ENCODE data around the gene ZDHHC15.

DNA sequence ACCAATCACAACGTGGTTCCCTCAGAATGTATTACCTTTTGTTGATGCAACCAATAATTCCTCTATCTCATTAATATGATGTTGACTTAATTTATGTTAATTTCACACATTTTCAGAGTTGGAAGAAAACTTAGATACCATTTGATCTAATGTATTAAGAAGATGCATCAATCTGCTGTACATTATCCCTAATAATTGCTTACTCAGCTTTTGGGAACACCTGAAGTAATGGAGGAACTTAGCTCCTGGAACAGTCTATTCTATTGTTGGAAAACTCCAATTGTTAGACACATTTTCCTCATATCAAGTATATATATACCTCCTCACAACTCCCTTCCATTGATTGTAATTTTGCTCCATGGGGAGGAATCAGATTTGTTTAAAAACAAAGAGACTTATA lies 38.9 kb downstream of the ZDHHC15 start:
- no peak for TF ChIP-seq KDM1A (IDR thresholded peaks at IDR 0.05; ENCODE audit: borderline replicate concordance, low read length)
- TF ChIP-seq, protein P1, sequence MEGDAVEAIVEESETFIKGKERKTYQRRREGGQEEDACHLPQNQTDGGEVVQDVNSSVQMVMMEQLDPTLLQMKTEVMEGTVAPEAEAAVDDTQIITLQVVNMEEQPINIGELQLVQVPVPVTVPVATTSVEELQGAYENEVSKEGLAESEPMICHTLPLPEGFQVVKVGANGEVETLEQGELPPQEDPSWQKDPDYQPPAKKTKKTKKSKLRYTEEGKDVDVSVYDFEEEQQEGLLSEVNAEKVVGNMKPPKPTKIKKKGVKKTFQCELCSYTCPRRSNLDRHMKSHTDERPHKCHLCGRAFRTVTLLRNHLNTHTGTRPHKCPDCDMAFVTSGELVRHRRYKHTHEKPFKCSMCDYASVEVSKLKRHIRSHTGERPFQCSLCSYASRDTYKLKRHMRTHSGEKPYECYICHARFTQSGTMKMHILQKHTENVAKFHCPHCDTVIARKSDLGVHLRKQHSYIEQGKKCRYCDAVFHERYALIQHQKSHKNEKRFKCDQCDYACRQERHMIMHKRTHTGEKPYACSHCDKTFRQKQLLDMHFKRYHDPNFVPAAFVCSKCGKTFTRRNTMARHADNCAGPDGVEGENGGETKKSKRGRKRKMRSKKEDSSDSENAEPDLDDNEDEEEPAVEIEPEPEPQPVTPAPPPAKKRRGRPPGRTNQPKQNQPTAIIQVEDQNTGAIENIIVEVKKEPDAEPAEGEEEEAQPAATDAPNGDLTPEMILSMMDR (IDR thresholded peaks at IDR 0.05; ENCODE audit: control extremely low read depth in 1 of 3, insufficient read depth in 1 of 3, low read depth in 1 of 3, low read length in 3 of 3), result no peak
- TF ChIP-seq SIN3A (conservative IDR thresholded peaks at IDR 0.05 in 1 of 2, IDR thresholded peaks at IDR 0.05 in 1 of 2; ENCODE audit: low read depth in 1 of 2, low read length in 2 of 2), result no peak
- TF ChIP-seq FOSL1 (IDR thresholded peaks at IDR 0.05; ENCODE audit: insufficient read depth, low read depth, low read length), result no peak
- no peak for TF ChIP-seq EZH2 (IDR thresholded peaks at IDR 0.05; ENCODE audit: low read depth, low read length, severe bottlenecking)
- no peak for TF ChIP-seq SIX5 (IDR thresholded peaks at IDR 0.05; ENCODE audit: low read depth, low read length)
- TF ChIP-seq SP1 (IDR thresholded peaks at IDR 0.05; ENCODE audit: low read depth, low read length), result no peak
- no peak for TF ChIP-seq ZNF274 (IDR thresholded peaks at IDR 0.05; ENCODE audit: borderline replicate concordance, extremely low read depth, low read length)
- TF ChIP-seq CEBPB (IDR thresholded peaks at IDR 0.05; ENCODE audit: low read depth, low read length), result no peak
- no peak for TF ChIP-seq EGR1 (IDR thresholded peaks at IDR 0.05; ENCODE audit: borderline replicate concordance, low read depth, low read length)
- TF ChIP-seq JUND (IDR thresholded peaks at IDR 0.05; ENCODE audit: low read length), result no peak
- no peak for TF ChIP-seq CBX8 (IDR thresholded peaks at IDR 0.05; ENCODE audit: borderline replicate concordance, low read depth, low read length)

Measured in H1 (cell line).